ENCODE data around the gene PHETA1.

Gene PHETA1

GRCh38 chr12:111417290-111417689 lies 48.4 kb upstream of the PHETA1 start:
- Histone ChIP-seq H3K4me2 (ENCODE audit: low read depth, low read length, poor library complexity, severe bottlenecking) (no peak overlapping the region), H3K4me3 (ENCODE audit: low read length, poor library complexity, severe bottlenecking) (no peak overlapping the region), H3K27me3 (ENCODE audit: insufficient read depth, low read length, poor library complexity, severe bottlenecking) (no peaks in the 10 kb centered on the region), H3K9ac (ENCODE audit: low read depth, low read length, poor library complexity, severe bottlenecking) (no peak overlapping the region), H3K9me2 (replicated peaks; ENCODE audit: low read depth, low read length) (no peaks in the 10 kb centered on the region), H3K9me3 (ENCODE audit: insufficient read depth, low read depth, low read length) (no peaks in the 10 kb centered on the region), H4K20me1 (ENCODE audit: insufficient read depth, low read length, poor library complexity, severe bottlenecking) (peaks cover 51% of the 10 kb centered on the region), H3K79me2 (ENCODE audit: insufficient read depth, low read length) (peaks cover 92% of the 10 kb centered on the region), H2AFZ (ENCODE audit: low read length) (no peak overlapping the region), H3K36me3 (ENCODE audit: insufficient read depth, low read length) (peaks cover 39% of the 10 kb centered on the region; the same call in 1 of the 2 replicates), H3F3A (ENCODE audit: low read depth) (0 out of 2 replicates have a peak, but pooled peaks cover 1% of the 10 kb centered on the region), H3K4me1 (ENCODE audit: insufficient read depth, low read length, poor library complexity, severe bottlenecking) (peaks cover 28% of the 10 kb centered on the region)
- TF ChIP-seq CTCF (conservative IDR thresholded peaks at IDR 0.05; ENCODE audit: low read length) (no peak), EZH2phosphoT487 (IDR thresholded peaks at IDR 0.05; ENCODE audit: borderline replicate concordance) (no peak)

- H3K9me3 ChIP-seq (ENCODE audit: insufficient read depth, low read depth, low read length), result no peaks in the 10 kb centered on the region
- peaks cover 53% of the 10 kb centered on the region for H3K4me1 ChIP-seq (ENCODE audit: insufficient read depth, low read length, poor library complexity, severe bottlenecking)
- H3K36me3 ChIP-seq (ENCODE audit: insufficient read depth, low read length), result peaks cover 17% of the 10 kb centered on the region; the same call in 1 of the 2 replicates
- H3K79me2 ChIP-seq (ENCODE audit: insufficient read depth, low read length), result peaks cover 92% of the 10 kb centered on the region
- no peak overlapping the region for H3K9ac ChIP-seq (ENCODE audit: low read depth, low read length, poor library complexity, severe bottlenecking)
- no peaks in the 10 kb centered on the region for H3K27me3 ChIP-seq (ENCODE audit: insufficient read depth, low read length, poor library complexity, severe bottlenecking)
- H3K9me2 ChIP-seq (replicated peaks; ENCODE audit: low read depth, low read length), result no peaks in the 10 kb centered on the region
- H3F3A ChIP-seq (ENCODE audit: low read depth), result 0 out of 2 replicates have a peak, but pooled peaks cover 2% of the 10 kb centered on the region
- no peak overlapping the region for H2AFZ ChIP-seq (ENCODE audit: low read length)
- no peak for TF ChIP-seq CTCF (conservative IDR thresholded peaks at IDR 0.05; ENCODE audit: low read length)
- no peak for TF ChIP-seq EZH2phosphoT487 (IDR thresholded peaks at IDR 0.05; ENCODE audit: borderline replicate concordance)
- no peak overlapping the region for H3K4me3 ChIP-seq (ENCODE audit: low read length, poor library complexity, severe bottlenecking)
- peaks cover 65% of the 10 kb centered on the region for H4K20me1 ChIP-seq (ENCODE audit: insufficient read depth, low read length, poor library complexity, severe bottlenecking)
- H3K4me2 ChIP-seq (ENCODE audit: low read depth, low read length, poor library complexity, severe bottlenecking), result no peak overlapping the region
Measured at GRCh38 chr12:111414711-111415252, 45.9 kb upstream of the PHETA1 start.

GRCh38 chr12:111413442-111414086 lies 44.7 kb upstream of the PHETA1 start:
- no peaks in the 10 kb centered on the region for H3K9me3 ChIP-seq (ENCODE audit: insufficient read depth, low read depth, low read length)
- no peak overlapping the region for H2AFZ ChIP-seq (ENCODE audit: low read length)
- no peak overlapping the region for H3K9ac ChIP-seq (ENCODE audit: low read depth, low read length, poor library complexity, severe bottlenecking)
- H3K27me3 ChIP-seq (ENCODE audit: insufficient read depth, low read length, poor library complexity, severe bottlenecking), result no peaks in the 10 kb centered on the region
- H3K4me3 ChIP-seq (ENCODE audit: low read length, poor library complexity, severe bottlenecking), result peak overlapping the region; percentile 16
- H3F3A ChIP-seq (ENCODE audit: low read depth), result 0 out of 2 replicates have a peak, but pooled peaks cover 2% of the 10 kb centered on the region
- H3K4me1 ChIP-seq (ENCODE audit: insufficient read depth, low read length, poor library complexity, severe bottlenecking), result peaks cover 64% of the 10 kb centered on the region
- TF ChIP-seq CTCF (conservative IDR thresholded peaks at IDR 0.05; ENCODE audit: low read length), result no peak
- no peak for TF ChIP-seq EZH2phosphoT487 (IDR thresholded peaks at IDR 0.05; ENCODE audit: borderline replicate concordance)
- H4K20me1 ChIP-seq (ENCODE audit: insufficient read depth, low read length, poor library complexity, severe bottlenecking), result peaks cover 76% of the 10 kb centered on the region
- no peaks in the 10 kb centered on the region for H3K9me2 ChIP-seq (replicated peaks; ENCODE audit: low read depth, low read length)
- H3K4me2 ChIP-seq (ENCODE audit: low read depth, low read length, poor library complexity, severe bottlenecking), result peak overlapping the region; percentile 99
- H3K36me3 ChIP-seq (ENCODE audit: insufficient read depth, low read length), result peaks cover 11% of the 10 kb centered on the region; the same call in 1 of the 2 replicates
- H3K79me2 ChIP-seq (ENCODE audit: insufficient read depth, low read length), result peaks cover 95% of the 10 kb centered on the region

Data from Loucy (cell line).